Measurements from ENCODE around the gene STPG3. TPM values are rescaled to one million over a fixed set of nuclear protein-coding genes. Genes with fewer than 3 reads are reported as not detected.

STPG3 gene
- total and polyA plus RNA-seq, 4 donors, result not detected

DNA sequence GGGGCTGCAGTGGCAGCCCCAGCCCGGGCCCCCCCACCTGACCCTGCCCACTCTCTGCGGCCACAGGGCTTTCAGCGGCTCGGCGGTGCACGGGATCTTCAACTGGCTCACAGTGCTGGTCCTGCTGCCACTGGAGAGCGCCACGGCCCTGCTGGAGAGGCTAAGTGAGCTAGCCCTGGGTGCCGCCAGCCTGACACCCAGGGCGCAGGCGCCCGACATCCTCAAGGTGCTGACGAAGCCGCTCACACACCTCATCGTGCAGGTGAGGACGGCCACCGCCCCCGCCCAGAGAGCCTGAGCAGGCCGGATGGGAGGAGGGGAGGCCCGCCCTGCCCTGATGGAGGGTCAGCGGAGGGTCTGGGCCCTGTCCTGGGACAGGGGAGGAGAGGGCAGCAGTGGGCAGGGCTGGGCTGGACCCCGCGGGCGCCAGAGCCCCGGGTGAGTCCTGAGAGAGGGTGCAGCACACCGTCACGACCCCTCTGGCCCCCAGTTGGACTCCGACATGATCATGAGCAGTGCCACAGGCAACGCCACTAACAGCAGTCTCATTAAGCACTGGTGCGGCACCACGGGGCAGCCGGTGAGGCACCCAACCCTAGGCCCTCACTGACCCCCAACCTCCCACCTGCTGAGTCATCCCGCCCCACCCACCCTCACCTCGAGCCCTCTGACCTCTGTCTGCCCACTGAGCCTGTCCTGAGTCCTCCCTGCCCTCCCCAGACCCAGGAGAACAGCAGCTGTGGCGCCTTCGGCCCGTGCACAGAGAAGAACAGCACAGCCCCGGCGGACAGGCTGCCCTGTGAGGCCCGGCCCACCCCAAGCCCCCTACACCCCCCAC is 17.7 kb upstream of the STPG3 start:
- no peaks in the 10 kb centered on the region for H3K36me3 ChIP-seq (ENCODE audit: control insufficient read depth in 4 of 4, insufficient read depth in 3 of 4, low read depth in 1 of 4, low read length in 3 of 4)
- WGBS, result 75% methylated on average over 40 of the region's 40 CpGs
- H3K27me3 ChIP-seq (ENCODE audit: control insufficient read depth in 4 of 4, insufficient read depth in 4 of 4, low read length in 3 of 4), result no peaks in the 10 kb centered on the region

DNA sequence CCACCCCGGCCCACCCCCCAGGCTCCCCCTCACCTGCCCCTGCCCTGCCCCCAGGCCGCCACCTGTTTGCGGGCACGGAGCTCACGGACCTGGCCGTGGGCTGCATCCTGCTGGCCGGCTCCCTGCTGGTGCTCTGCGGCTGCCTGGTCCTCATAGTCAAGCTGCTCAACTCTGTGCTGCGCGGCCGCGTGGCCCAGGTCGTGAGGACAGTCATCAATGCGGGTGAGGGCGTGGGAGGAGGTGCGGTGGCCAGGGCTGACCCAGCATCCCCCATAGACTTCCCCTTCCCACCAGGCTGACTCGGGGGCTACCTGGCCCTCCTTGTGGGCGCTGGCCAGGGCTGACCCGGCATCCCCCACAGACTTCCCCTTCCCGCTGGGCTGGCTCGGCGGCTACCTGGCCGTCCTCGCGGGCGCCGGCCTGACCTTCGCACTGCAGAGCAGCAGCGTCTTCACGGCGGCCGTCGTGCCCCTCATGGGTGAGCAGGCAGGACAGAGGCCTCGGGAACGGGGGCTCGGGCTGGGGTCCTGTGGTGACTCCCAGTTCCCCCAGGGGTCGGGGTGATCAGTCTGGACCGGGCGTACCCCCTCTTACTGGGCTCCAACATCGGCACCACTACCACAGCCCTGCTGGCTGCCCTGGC is 16.9 kb upstream of the STPG3 start:
- H3K9ac ChIP-seq (ENCODE audit: low read depth in 1 of 2, low read length in 2 of 2), result no peak overlapping the region
- no peak for DNase-seq (ENCODE audit: low spot score)
- no peak overlapping the region for H3K27ac ChIP-seq (ENCODE audit: low read depth in 1 of 2, low read length in 2 of 2)
- no peak overlapping the region for H3K4me3 ChIP-seq (ENCODE audit: low read depth in 1 of 3, low read length in 3 of 3)
- peaks cover 5 to 21% (median 8%) of the 10 kb centered on the region in 4 donors for H3K4me1 ChIP-seq (ENCODE audit: control insufficient read depth in 4 of 4, insufficient read depth in 4 of 4, low read length in 3 of 4)
- TF ChIP-seq FOXA1 (IDR thresholded peaks at IDR 0.05) (no peak), EGR1 (IDR thresholded peaks at IDR 0.05; ENCODE audit: low read depth in 2 of 2) (no peak), RXRA (IDR thresholded peaks at IDR 0.05) (no peak), HNF4A (conservative IDR thresholded peaks at IDR 0.05) (no peak), GABPA (IDR thresholded peaks at IDR 0.05 in 1 of 2, conservative IDR thresholded peaks at IDR 0.05 in 1 of 2) (no peak), HNF4G (IDR thresholded peaks at IDR 0.05) (no peak), NR2F2 (IDR thresholded peaks at IDR 0.05) (no peak), SP1 (IDR thresholded peaks at IDR 0.05) (no peak), FOXA2 (IDR thresholded peaks at IDR 0.05) (no peak), TAF1 (conservative IDR thresholded peaks at IDR 0.05) (no peak)
- TF ChIP-seq, protein P1, sequence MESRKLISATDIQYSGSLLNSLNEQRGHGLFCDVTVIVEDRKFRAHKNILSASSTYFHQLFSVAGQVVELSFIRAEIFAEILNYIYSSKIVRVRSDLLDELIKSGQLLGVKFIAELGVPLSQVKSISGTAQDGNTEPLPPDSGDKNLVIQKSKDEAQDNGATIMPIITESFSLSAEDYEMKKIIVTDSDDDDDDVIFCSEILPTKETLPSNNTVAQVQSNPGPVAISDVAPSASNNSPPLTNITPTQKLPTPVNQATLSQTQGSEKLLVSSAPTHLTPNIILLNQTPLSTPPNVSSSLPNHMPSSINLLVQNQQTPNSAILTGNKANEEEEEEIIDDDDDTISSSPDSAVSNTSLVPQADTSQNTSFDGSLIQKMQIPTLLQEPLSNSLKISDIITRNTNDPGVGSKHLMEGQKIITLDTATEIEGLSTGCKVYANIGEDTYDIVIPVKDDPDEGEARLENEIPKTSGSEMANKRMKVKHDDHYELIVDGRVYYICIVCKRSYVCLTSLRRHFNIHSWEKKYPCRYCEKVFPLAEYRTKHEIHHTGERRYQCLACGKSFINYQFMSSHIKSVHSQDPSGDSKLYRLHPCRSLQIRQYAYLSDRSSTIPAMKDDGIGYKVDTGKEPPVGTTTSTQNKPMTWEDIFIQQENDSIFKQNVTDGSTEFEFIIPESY (IDR thresholded peaks at IDR 0.05), result no peak
- TF ChIP-seq, protein P2, sequence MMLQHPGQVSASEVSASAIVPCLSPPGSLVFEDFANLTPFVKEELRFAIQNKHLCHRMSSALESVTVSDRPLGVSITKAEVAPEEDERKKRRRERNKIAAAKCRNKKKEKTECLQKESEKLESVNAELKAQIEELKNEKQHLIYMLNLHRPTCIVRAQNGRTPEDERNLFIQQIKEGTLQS (IDR thresholded peaks at IDR 0.05), result no peak
- TF ChIP-seq, protein P3, sequence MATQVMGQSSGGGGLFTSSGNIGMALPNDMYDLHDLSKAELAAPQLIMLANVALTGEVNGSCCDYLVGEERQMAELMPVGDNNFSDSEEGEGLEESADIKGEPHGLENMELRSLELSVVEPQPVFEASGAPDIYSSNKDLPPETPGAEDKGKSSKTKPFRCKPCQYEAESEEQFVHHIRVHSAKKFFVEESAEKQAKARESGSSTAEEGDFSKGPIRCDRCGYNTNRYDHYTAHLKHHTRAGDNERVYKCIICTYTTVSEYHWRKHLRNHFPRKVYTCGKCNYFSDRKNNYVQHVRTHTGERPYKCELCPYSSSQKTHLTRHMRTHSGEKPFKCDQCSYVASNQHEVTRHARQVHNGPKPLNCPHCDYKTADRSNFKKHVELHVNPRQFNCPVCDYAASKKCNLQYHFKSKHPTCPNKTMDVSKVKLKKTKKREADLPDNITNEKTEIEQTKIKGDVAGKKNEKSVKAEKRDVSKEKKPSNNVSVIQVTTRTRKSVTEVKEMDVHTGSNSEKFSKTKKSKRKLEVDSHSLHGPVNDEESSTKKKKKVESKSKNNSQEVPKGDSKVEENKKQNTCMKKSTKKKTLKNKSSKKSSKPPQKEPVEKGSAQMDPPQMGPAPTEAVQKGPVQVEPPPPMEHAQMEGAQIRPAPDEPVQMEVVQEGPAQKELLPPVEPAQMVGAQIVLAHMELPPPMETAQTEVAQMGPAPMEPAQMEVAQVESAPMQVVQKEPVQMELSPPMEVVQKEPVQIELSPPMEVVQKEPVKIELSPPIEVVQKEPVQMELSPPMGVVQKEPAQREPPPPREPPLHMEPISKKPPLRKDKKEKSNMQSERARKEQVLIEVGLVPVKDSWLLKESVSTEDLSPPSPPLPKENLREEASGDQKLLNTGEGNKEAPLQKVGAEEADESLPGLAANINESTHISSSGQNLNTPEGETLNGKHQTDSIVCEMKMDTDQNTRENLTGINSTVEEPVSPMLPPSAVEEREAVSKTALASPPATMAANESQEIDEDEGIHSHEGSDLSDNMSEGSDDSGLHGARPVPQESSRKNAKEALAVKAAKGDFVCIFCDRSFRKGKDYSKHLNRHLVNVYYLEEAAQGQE (IDR thresholded peaks at IDR 0.05), result no peak
- TF ChIP-seq, protein P4, sequence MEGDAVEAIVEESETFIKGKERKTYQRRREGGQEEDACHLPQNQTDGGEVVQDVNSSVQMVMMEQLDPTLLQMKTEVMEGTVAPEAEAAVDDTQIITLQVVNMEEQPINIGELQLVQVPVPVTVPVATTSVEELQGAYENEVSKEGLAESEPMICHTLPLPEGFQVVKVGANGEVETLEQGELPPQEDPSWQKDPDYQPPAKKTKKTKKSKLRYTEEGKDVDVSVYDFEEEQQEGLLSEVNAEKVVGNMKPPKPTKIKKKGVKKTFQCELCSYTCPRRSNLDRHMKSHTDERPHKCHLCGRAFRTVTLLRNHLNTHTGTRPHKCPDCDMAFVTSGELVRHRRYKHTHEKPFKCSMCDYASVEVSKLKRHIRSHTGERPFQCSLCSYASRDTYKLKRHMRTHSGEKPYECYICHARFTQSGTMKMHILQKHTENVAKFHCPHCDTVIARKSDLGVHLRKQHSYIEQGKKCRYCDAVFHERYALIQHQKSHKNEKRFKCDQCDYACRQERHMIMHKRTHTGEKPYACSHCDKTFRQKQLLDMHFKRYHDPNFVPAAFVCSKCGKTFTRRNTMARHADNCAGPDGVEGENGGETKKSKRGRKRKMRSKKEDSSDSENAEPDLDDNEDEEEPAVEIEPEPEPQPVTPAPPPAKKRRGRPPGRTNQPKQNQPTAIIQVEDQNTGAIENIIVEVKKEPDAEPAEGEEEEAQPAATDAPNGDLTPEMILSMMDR (IDR thresholded peaks at IDR 0.05; ENCODE audit: low read depth, low read length, missing input control), result no peak
- 39% methylated on average over 40 of the region's 40 CpGs for WGBS
- no peaks in the 10 kb centered on the region for H3K27me3 ChIP-seq (ENCODE audit: control insufficient read depth in 4 of 4, insufficient read depth in 4 of 4, low read length in 3 of 4)
- no peaks in the 10 kb centered on the region for H3K36me3 ChIP-seq (ENCODE audit: control insufficient read depth in 4 of 4, insufficient read depth in 3 of 4, low read depth in 1 of 4, low read length in 3 of 4)
- no peaks in the 10 kb centered on the region for H3K9me3 ChIP-seq (ENCODE audit: control insufficient read depth in 4 of 4, low read length in 3 of 4)

More for the DNA sequence above, 17.7 kb upstream of the STPG3 start:
- Histone ChIP-seq H3K9me3 (ENCODE audit: control insufficient read depth in 4 of 4, low read length in 3 of 4) (no peaks in the 10 kb centered on the region), H3K9ac (ENCODE audit: low read depth in 1 of 2, low read length in 2 of 2) (no peak overlapping the region), H3K27ac (ENCODE audit: low read depth in 1 of 2, low read length in 2 of 2) (no peak overlapping the region), H3K4me1 (ENCODE audit: control insufficient read depth in 4 of 4, insufficient read depth in 4 of 4, low read length in 3 of 4) (peaks cover 5 to 21% (median 8%) of the 10 kb centered on the region in 4 donors), H3K4me3 (ENCODE audit: low read depth in 1 of 3, low read length in 3 of 3) (no peak overlapping the region)
- TF ChIP-seq SP1 (IDR thresholded peaks at IDR 0.05) (no peak), HNF4A (conservative IDR thresholded peaks at IDR 0.05) (no peak), FOXA2 (IDR thresholded peaks at IDR 0.05) (no peak), RXRA (IDR thresholded peaks at IDR 0.05) (no peak), YY1 (IDR thresholded peaks at IDR 0.05) (no peak), HNF4G (IDR thresholded peaks at IDR 0.05) (no peak), EGR1 (IDR thresholded peaks at IDR 0.05; ENCODE audit: low read depth in 2 of 2) (no peak), JUND (IDR thresholded peaks at IDR 0.05) (no peak), TAF1 (conservative IDR thresholded peaks at IDR 0.05) (no peak), FOXA1 (IDR thresholded peaks at IDR 0.05) (no peak)
- TF ChIP-seq, protein P1 (IDR thresholded peaks at IDR 0.05), result no peak
- no peak for DNase-seq (ENCODE audit: low spot score)

Data from liver (tissue), 9 donors.